Spleen (tissue), 7 donors: ENCODE results near the gene GLIPR1L1.

ENCODE experiments used
- CTCF ChIP-seq, 11 experiments: fragments of 200-600 bp in 7 of 11; fragments of 450-650 bp in 4 of 11; sonication (generic) in 4 of 11; IDR thresholded peaks in 8 of 11; conservative IDR thresholded peaks in 3 of 11; 1 replicate in 7 of 11; 2 replicates in 4 of 11; pipeline versions ENCODE4 v1.4.0 to v1.8.0; 2016 to 2021; ENCODE audit warnings: antibody characterized with exemption in 11 of 11, inconsistent platforms in 4 of 11, mild to moderate bottlenecking in 1 of 11
- POLR2A ChIP-seq, 3 donors: fragments of 450-650 bp; IDR thresholded peaks; one replicate each; pipeline ENCODE4 v1.5.1; 2017; ENCODE audit warnings: antibody characterized with exemption in 3 of 3, mild to moderate bottlenecking in 1 of 3
- POLR2AphosphoS5 ChIP-seq, 3 donors: sonication (generic); formaldehyde crosslinking; IDR thresholded peaks; one replicate each; pipeline ENCODE4 v1.5.1; 2017; ENCODE audit warnings: antibody characterized with exemption in 3 of 3
- donor health status: DM: no; HTN: no; CAD: no; lungs with moderate emphysema.
- donor health status: DM: no; HTN: no; CAD: no.
- donor health status: DM: no; HTN: no; CAD: no.

- TF ChIP-seq POLR2AphosphoS5 (IDR thresholded peaks at IDR 0.05) (no peak), POLR2A (IDR thresholded peaks at IDR 0.05) (no peak), CTCF (IDR thresholded peaks at IDR 0.05 in 8 of 11, conservative IDR thresholded peaks at IDR 0.05 in 3 of 11) (no peak)
These were observed 85.4 kb downstream of the GLIPR1L1 start for GRCh38 chr12:75419841-75420240.
